Caki2 (cell line): ENCODE data around the gene HOXD13. TPM values are rescaled to one million over a fixed set of nuclear protein-coding genes. Genes with fewer than 3 reads are reported as not detected.

Source experiments
- DNase-seq: peaks from one replicate; pipeline ENCODE4 v3.0.0-alpha.2; 2015; ENCODE audit warnings: low read depth
- in situ Hi-C: cut with HindIII; loops from 2 replicates; pipeline ENCODE4 v1.10.0; 2016; ENCODE audit warnings: low sequenced_read_pairs, low pct_unique_long_range_greater_than_20kb, mixed read lengths
- total RNA-seq: library from RNA; depleted of rRNA; stranded (reverse); fragments of >200 nt; shearing (Covaris generic); gene quantifications from 2 replicates; pipeline ENCODE4 v1.2.3, GENCODE V29; 2014; ENCODE audit warnings: low replicate concordance

HOXD13 gene
- total RNA-seq, 1 experiment from 2014 or later: not detected

- no peak for DNase-seq
- in situ Hi-C loops: no loop called here
Measured at GRCh38 chr2:176124947-176125771, 32.6 kb downstream of the HOXD13 start.

DNA sequence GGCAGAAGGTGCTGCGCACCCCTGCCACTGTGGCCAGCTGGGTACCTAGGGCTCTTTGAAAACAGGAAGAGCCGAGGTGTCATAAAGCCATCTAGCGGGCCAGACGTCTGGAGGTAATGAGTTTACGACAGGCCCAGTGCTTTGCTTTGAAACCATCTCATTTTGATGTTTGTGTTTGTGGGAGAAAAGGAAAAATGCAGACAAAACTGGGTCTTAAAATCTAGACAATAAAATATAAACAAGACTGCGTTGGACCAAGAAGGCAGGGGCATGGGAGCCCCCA is 33.2 kb downstream of the HOXD13 start:
- in situ Hi-C loops: no loop called here
- DNase-seq: no peak

- in situ Hi-C loops: no loop called here
Measured at GRCh38 chr2:176126929-176127773, 34.6 kb downstream of the HOXD13 start.

GRCh38 chr2:176127774-176128072 is 35.2 kb downstream of the HOXD13 start:
- in situ Hi-C loops: no loop called here

More at GRCh38 chr2:176126929-176127773, 34.6 kb downstream of the HOXD13 start:
- no peak for DNase-seq

DNA sequence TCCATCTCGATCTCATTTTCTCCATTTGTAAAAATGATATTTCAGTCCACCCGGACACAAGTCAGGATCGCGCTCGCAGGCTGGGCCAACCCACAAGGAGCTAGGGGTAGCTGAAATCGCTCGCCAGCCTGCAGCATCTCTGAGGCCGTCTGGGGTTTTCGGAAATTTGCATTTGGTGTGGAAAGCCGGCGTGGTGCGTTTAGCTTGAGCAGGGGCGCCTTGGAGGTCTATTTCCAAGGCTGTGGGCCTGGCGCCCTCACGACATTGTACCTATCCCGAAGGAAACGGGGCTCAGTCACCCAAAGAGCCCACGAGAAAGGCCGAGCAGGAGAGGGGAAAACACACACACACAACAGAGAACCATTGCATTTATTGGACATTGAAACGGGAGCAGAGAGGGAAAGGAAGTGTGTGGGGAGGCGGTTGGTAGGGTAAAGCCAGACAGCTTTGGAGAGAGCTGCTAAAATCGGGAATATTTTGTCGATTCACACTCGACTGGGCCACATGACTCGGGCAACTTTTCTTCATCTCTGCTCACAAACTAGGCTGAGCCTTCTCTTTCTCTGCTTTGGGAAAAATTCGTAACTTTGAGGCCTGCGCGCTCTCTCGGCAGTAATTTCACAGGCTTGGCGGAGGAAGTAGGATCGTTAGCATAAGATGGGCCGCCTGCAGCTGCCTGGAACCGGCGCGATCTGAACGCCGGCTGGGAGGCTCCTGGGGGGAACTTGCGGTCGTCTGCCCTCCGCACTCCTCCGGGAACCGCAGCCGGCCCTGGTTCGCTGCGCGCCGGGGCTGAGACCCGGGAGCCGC is 35.9 kb downstream of the HOXD13 start:
- in situ Hi-C loops: no loop called here
- DNase-seq: no peak

More at GRCh38 chr2:176127774-176128072, 35.2 kb downstream of the HOXD13 start:
- no peak for DNase-seq

- in situ Hi-C loops: no loop called here
Measured at GRCh38 chr2:176128982-176129796, 36.7 kb downstream of the HOXD13 start, which contains the start of gene HOXD8. TSS of gene HOXD8 (plus strand) at chr2:176129705. CDS start at chr2:176130367, 662 bp downstream.

GRCh38 chr2:176129813-176130146 is 37.3 kb downstream of the HOXD13 start:
- in situ Hi-C loops: no loop called here

More at GRCh38 chr2:176128982-176129796, 36.7 kb downstream of the HOXD13 start, which contains the start of gene HOXD8:
- DNase-seq: peak; percentile 77

GRCh38 chr2:176130147-176130956 is 37.8 kb downstream of the HOXD13 start:
- in situ Hi-C loops: no loop called here
- peak; percentile 74 for DNase-seq

More at GRCh38 chr2:176129813-176130146, 37.3 kb downstream of the HOXD13 start:
- DNase-seq: no peak

DNA sequence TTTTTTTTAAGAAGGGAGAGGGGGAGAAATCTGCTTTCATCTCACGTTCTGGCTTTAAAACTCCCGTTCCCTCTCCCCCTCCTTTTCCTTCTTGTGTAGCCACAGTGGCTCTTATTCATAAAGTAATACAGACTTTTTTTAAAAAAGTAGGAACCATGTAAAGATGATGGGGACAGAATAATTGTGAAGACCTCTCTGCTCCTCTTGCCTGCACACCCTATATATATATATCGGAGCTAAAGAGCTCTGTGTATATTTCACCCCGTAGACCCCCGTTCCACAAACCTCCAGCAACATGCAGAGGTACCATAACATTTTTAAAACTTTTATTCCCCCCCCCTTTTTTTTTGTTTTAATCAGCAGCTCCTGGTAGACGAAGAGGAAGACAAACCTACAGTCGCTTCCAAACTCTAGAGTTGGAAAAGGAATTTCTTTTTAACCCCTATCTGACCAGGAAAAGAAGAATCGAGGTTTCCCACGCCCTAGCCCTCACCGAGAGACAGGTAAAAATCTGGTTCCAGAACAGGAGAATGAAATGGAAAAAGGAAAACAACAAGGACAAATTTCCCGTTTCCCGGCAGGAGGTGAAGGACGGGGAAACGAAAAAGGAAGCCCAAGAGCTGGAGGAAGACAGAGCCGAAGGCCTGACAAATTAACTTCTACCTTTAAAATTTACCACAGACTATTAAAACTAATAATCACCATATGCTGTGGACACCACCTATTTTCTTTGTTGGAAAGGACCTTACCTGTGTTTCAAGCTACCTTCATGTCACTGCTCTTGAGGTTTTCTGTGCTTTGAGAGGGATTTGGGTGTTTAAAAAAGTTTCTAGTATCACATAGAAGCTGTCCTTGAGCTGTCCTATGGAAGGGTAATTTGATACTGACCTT is 38.7 kb downstream of the HOXD13 start:
- in situ Hi-C loops: no loop called here
- DNase-seq: no peak

DNA sequence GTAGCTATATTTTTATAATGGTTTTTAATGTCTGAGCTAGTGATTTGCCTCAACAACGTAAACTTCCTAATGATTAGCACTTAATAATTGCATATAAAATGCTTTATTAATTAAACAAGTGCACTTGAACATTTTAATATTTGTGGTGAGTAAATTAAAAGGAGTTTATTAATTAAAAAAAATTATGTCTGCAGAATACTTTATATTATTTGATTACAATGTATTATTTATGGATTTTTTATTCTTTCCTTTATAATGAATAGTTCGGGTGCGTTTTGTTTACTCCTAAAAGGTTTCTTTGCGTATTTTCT is 39.3 kb downstream of the HOXD13 start:
- in situ Hi-C loops: no loop called here
- no peak for DNase-seq

DNA sequence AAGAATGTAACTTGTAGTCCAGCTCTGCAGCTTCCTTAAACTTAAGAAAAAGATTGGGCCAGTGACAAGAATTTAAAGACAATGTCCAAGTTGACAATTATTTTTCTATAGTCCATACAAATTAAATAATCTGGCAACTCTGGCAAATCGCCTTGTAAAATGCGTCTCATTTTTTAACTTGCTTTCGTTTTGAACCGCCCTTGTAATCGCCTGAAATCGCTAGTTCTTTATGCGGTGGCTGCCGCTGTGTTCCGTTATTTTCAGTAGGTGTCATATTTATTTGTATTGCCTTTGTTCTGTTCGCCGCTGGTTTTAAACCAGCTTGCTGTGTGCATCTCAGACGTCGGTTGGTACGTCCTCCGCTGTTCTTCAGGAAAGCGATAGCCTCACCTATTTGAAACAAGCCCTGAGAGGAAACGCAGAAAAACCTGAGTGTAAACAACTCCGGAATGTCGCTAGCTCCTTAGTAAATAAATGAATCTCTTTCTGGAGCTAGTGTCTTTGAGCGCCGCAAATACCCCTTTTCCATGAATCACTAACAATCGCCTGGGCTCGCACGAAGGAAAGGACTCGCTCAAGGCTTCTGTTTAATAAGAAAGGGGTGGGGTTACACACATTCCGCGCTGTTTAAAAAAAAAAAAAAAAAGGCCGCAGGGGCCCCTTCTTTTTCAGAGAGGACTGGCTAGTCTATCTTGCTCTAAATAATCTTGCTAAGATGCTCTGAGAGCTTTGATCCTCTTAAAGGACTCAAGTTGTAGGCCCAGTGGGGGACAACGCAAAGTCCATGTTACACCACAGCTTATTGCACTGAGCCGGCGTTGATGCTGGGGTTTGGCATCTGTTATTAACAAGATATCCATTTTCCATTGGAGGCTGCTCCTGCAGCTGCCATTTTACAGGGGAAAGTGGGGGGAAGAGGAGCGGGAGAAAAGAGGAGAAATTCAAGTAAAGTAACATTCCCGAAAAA is 40.0 kb downstream of the HOXD13 start:
- in situ Hi-C loops: no loop called here

GRCh38 chr2:176133389-176133788 is 40.9 kb downstream of the HOXD13 start:
- in situ Hi-C loops: no loop called here

More for the DNA sequence above, 40.0 kb downstream of the HOXD13 start:
- DNase-seq: no peak

GRCh38 chr2:176134035-176134434 is 41.5 kb downstream of the HOXD13 start:
- in situ Hi-C loops: no loop called here

More at GRCh38 chr2:176133389-176133788, 40.9 kb downstream of the HOXD13 start:
- DNase-seq: no peak

GRCh38 chr2:176135035-176135440 is 42.5 kb downstream of the HOXD13 start:
- peak; percentile 40 for DNase-seq
- in situ Hi-C loops: no loop called here

More at GRCh38 chr2:176134035-176134434, 41.5 kb downstream of the HOXD13 start:
- DNase-seq: no peak
